Endothelial cell (in vitro differentiated cells): ENCODE results near the gene FRK. TPM values are rescaled to one million over a fixed set of nuclear protein-coding genes. Genes with fewer than 3 reads are reported as not detected.

Source experiments
- DNase-seq: peaks from one replicate; pipeline ENCODE4 v3.0.0; 2021; ENCODE audit warnings: low spot score
- H3K27ac Mint-ChIP-seq: one replicate; pipeline ENCODE4 v1.8.0; 2021; ENCODE audit warnings: mixed read lengths, inconsistent platforms; ENCODE audit not compliant: unreplicated experiment
- H3K27me3 Mint-ChIP-seq: one replicate; pipeline ENCODE4 v1.8.0; 2021; ENCODE audit warnings: mild to moderate bottlenecking, moderate library complexity, mixed read lengths, inconsistent platforms; ENCODE audit not compliant: unreplicated experiment
- H3K36me3 Mint-ChIP-seq: one replicate; pipeline ENCODE4 v1.8.0; 2021; ENCODE audit warnings: mild to moderate bottlenecking, low read depth, mixed read lengths, inconsistent platforms; ENCODE audit not compliant: unreplicated experiment
- H3K4me1 Mint-ChIP-seq: one replicate; pipeline ENCODE4 v1.8.0; 2021; ENCODE audit warnings: mild to moderate bottlenecking, mixed read lengths, inconsistent platforms; ENCODE audit not compliant: unreplicated experiment
- H3K4me3 Mint-ChIP-seq: one replicate; pipeline ENCODE4 v1.8.0; 2021; ENCODE audit warnings: mild to moderate bottlenecking, mixed read lengths, inconsistent platforms; ENCODE audit not compliant: unreplicated experiment
- H3K9me3 Mint-ChIP-seq: one replicate; pipeline ENCODE4 v1.8.0; 2021; ENCODE audit warnings: mixed read lengths, inconsistent platforms; ENCODE audit not compliant: unreplicated experiment
- CTCF ChIP-seq: fragments of 200-600 bp; sonication (generic); IDR thresholded peaks from one replicate; pipeline ENCODE4 v1.5.0; 2021; ENCODE audit warnings: antibody characterized with exemption; ENCODE audit not compliant: unreplicated experiment
- long read RNA-seq: library from polyadenylated mRNA; unstranded; transcript quantifications from one replicate; pipeline ENCODE4 v2.0.0, GENCODE V29; 2020; ENCODE audit not compliant: unreplicated experiment
- total RNA-seq: library from RNA; stranded (reverse); fragmentation: NEBNext Ultra II Directional; extraction: Animal tissue kit (Norgen Biotek cat#: 25700); gene quantifications from one replicate; pipeline ENCODE4 v1.2.1, GENCODE V29; 2021; ENCODE audit not compliant: unreplicated experiment

Gene FRK
- total RNA-seq, result 0.08 TPM
- long read RNA-seq, result 0 reads

- H3K4me1 Mint-ChIP-seq, result no peaks in the 10 kb centered on the region
- no peak within 1 kb of the TSS for H3K4me3 Mint-ChIP-seq
- no peak for TF ChIP-seq CTCF
- H3K9me3 Mint-ChIP-seq, result no peaks in the 10 kb centered on the region
- no peaks in the 10 kb centered on the region for H3K27me3 Mint-ChIP-seq
- H3K36me3 Mint-ChIP-seq, result no peaks in the 10 kb centered on the region
- DNase-seq, result no peak
- H3K27ac Mint-ChIP-seq, result no peak within 1 kb of the TSS
These were observed at the start of gene FRK for GRCh38 chr6:116060572-116061283. FRK (minus strand) TSS chr6:116060891; CDS start chr6:116060311, 580 bp downstream.

- DNase-seq, result no peak
- no peaks in the 10 kb centered on the region for H3K27me3 Mint-ChIP-seq
- peaks cover 9% of the 10 kb centered on the region for H3K36me3 Mint-ChIP-seq
- no peaks in the 10 kb centered on the region for H3K9me3 Mint-ChIP-seq
- no peak for TF ChIP-seq CTCF
- H3K27ac Mint-ChIP-seq, result no peak overlapping the region
- peaks cover 8% of the 10 kb centered on the region for H3K4me1 Mint-ChIP-seq
- no peak overlapping the region for H3K4me3 Mint-ChIP-seq
These were observed 48.1 kb upstream of the FRK start for GRCh38 chr6:116108836-116109235.

GRCh38 chr6:116106146-116106545 lies 45.5 kb upstream of the FRK start:
- Mint-ChIP-seq H3K36me3 (peaks cover 9% of the 10 kb centered on the region), H3K4me3 (no peak overlapping the region), H3K4me1 (peaks cover 26% of the 10 kb centered on the region), H3K27me3 (no peaks in the 10 kb centered on the region), H3K9me3 (no peaks in the 10 kb centered on the region), H3K27ac (no peak overlapping the region)
- TF ChIP-seq CTCF, result no peak
- DNase-seq, result no peak

GRCh38 chr6:116105247-116105646 lies 44.6 kb upstream of the FRK start:
- Mint-ChIP-seq H3K36me3 (peaks cover 5% of the 10 kb centered on the region), H3K27me3 (no peaks in the 10 kb centered on the region), H3K9me3 (no peaks in the 10 kb centered on the region), H3K27ac (no peak overlapping the region), H3K4me1 (peaks cover 27% of the 10 kb centered on the region), H3K4me3 (no peak overlapping the region)
- no peak for TF ChIP-seq CTCF
- no peak for DNase-seq

GRCh38 chr6:116104636-116105035 lies 43.9 kb upstream of the FRK start:
- Mint-ChIP-seq H3K4me3 (no peak overlapping the region), H3K36me3 (peaks cover 5% of the 10 kb centered on the region), H3K9me3 (no peaks in the 10 kb centered on the region), H3K4me1 (peaks cover 30% of the 10 kb centered on the region), H3K27me3 (no peaks in the 10 kb centered on the region), H3K27ac (no peak overlapping the region)
- no peak for DNase-seq
- TF ChIP-seq CTCF, result no peak
